Measurements from ENCODE around the gene LARGE1. TPM values are rescaled to one million over a fixed set of nuclear protein-coding genes. Genes with fewer than 3 reads are reported as not detected.

The LARGE1 gene
- total RNA-seq, 1 experiment from 2014 or later = 30.7 TPM

- DNase-seq = no peak
- Histone ChIP-seq H3K36me3 (replicated peaks; ENCODE audit: control insufficient read depth, insufficient read depth, low read length) (no peaks in the 10 kb centered on the region; the same call in 1 of the 2 replicates), H3K27me3 (ENCODE audit: control insufficient read depth, insufficient read depth, low read length) (no peaks in the 10 kb centered on the region), H3K4me3 (ENCODE audit: insufficient read depth, low read depth, low read length) (no peak overlapping the region)
These were observed 239.6 kb downstream of the LARGE1 start for GRCh38 chr22:33680632-33681031.

- DNase-seq = no peak
- H3K36me3 ChIP-seq (replicated peaks; ENCODE audit: control insufficient read depth, insufficient read depth, low read length) = no peaks in the 10 kb centered on the region
- H3K27me3 ChIP-seq (ENCODE audit: control insufficient read depth, insufficient read depth, low read length) = no peaks in the 10 kb centered on the region
- H3K4me3 ChIP-seq (ENCODE audit: insufficient read depth, low read depth, low read length) = no peak overlapping the region
These were observed 241.8 kb downstream of the LARGE1 start for GRCh38 chr22:33678523-33678922.

GRCh38 chr22:33677536-33677935 lies 242.7 kb downstream of the LARGE1 start:
- H3K27me3 ChIP-seq (ENCODE audit: control insufficient read depth, insufficient read depth, low read length) = no peaks in the 10 kb centered on the region
- no peak for DNase-seq
- H3K4me3 ChIP-seq (ENCODE audit: insufficient read depth, low read depth, low read length) = no peak overlapping the region
- H3K36me3 ChIP-seq (replicated peaks; ENCODE audit: control insufficient read depth, insufficient read depth, low read length) = no peaks in the 10 kb centered on the region

- H3K27me3 ChIP-seq (ENCODE audit: control insufficient read depth, insufficient read depth, low read length) = no peaks in the 10 kb centered on the region
- no peak for DNase-seq
- H3K4me3 ChIP-seq (ENCODE audit: insufficient read depth, low read depth, low read length) = no peak overlapping the region
- no peaks in the 10 kb centered on the region for H3K36me3 ChIP-seq (replicated peaks; ENCODE audit: control insufficient read depth, insufficient read depth, low read length)
These were observed 245.9 kb downstream of the LARGE1 start for GRCh38 chr22:33674357-33674756.

- no peak for DNase-seq
- Histone ChIP-seq H3K36me3 (replicated peaks; ENCODE audit: control insufficient read depth, insufficient read depth, low read length) (no peaks in the 10 kb centered on the region), H3K4me3 (ENCODE audit: insufficient read depth, low read depth, low read length) (no peak overlapping the region), H3K27me3 (ENCODE audit: control insufficient read depth, insufficient read depth, low read length) (no peaks in the 10 kb centered on the region)
These were observed 250.5 kb downstream of the LARGE1 start for GRCh38 chr22:33669746-33670145.

GRCh38 chr22:33666961-33667619 lies 253.2 kb downstream of the LARGE1 start:
- peak; percentile 18 for DNase-seq
- H3K4me3 ChIP-seq (ENCODE audit: insufficient read depth, low read depth, low read length) = no peak overlapping the region
- no peaks in the 10 kb centered on the region for H3K36me3 ChIP-seq (replicated peaks; ENCODE audit: control insufficient read depth, insufficient read depth, low read length)
- no peaks in the 10 kb centered on the region for H3K27me3 ChIP-seq (ENCODE audit: control insufficient read depth, insufficient read depth, low read length)

GRCh38 chr22:33666279-33666960 lies 253.9 kb downstream of the LARGE1 start:
- Histone ChIP-seq H3K27me3 (ENCODE audit: control insufficient read depth, insufficient read depth, low read length) (no peaks in the 10 kb centered on the region), H3K36me3 (replicated peaks; ENCODE audit: control insufficient read depth, insufficient read depth, low read length) (no peaks in the 10 kb centered on the region), H3K4me3 (ENCODE audit: insufficient read depth, low read depth, low read length) (no peak overlapping the region)
- DNase-seq = peak; percentile 22

GRCh38 chr22:33659448-33659847 lies 260.8 kb downstream of the LARGE1 start:
- Histone ChIP-seq H3K27me3 (ENCODE audit: control insufficient read depth, insufficient read depth, low read length) (no peaks in the 10 kb centered on the region), H3K36me3 (replicated peaks; ENCODE audit: control insufficient read depth, insufficient read depth, low read length) (no peaks in the 10 kb centered on the region), H3K4me3 (ENCODE audit: insufficient read depth, low read depth, low read length) (no peak overlapping the region)
- no peak for DNase-seq

- H3K27me3 ChIP-seq (ENCODE audit: control insufficient read depth, insufficient read depth, low read length) = no peaks in the 10 kb centered on the region
- no peak overlapping the region for H3K4me3 ChIP-seq (ENCODE audit: insufficient read depth, low read depth, low read length)
- H3K36me3 ChIP-seq (replicated peaks; ENCODE audit: control insufficient read depth, insufficient read depth, low read length) = no peaks in the 10 kb centered on the region
- DNase-seq = no peak
These were observed 261.5 kb downstream of the LARGE1 start for GRCh38 chr22:33658775-33659174.

- DNase-seq = no peak
- Histone ChIP-seq H3K36me3 (replicated peaks; ENCODE audit: control insufficient read depth, insufficient read depth, low read length) (no peaks in the 10 kb centered on the region), H3K4me3 (ENCODE audit: insufficient read depth, low read depth, low read length) (no peak overlapping the region), H3K27me3 (ENCODE audit: control insufficient read depth, insufficient read depth, low read length) (no peaks in the 10 kb centered on the region)
These were observed 262.6 kb downstream of the LARGE1 start for GRCh38 chr22:33657670-33658069.

- Histone ChIP-seq H3K4me3 (ENCODE audit: insufficient read depth, low read depth, low read length) (no peak overlapping the region), H3K27me3 (ENCODE audit: control insufficient read depth, insufficient read depth, low read length) (no peaks in the 10 kb centered on the region), H3K36me3 (replicated peaks; ENCODE audit: control insufficient read depth, insufficient read depth, low read length) (no peaks in the 10 kb centered on the region)
- no peak for DNase-seq
These were observed 263.3 kb downstream of the LARGE1 start for GRCh38 chr22:33656808-33657628.

GRCh38 chr22:33654173-33654895 lies 265.9 kb downstream of the LARGE1 start:
- peak; percentile 13 for DNase-seq

GRCh38 chr22:33653532-33654063 lies 266.7 kb downstream of the LARGE1 start:
- Histone ChIP-seq H3K27me3 (ENCODE audit: control insufficient read depth, insufficient read depth, low read length) (no peaks in the 10 kb centered on the region), H3K36me3 (replicated peaks; ENCODE audit: control insufficient read depth, insufficient read depth, low read length) (no peaks in the 10 kb centered on the region), H3K4me3 (ENCODE audit: insufficient read depth, low read depth, low read length) (no peak overlapping the region)
- DNase-seq = peak; percentile 31

More at GRCh38 chr22:33654173-33654895, 265.9 kb downstream of the LARGE1 start:
- Histone ChIP-seq H3K4me3 (ENCODE audit: insufficient read depth, low read depth, low read length) (no peak overlapping the region), H3K36me3 (replicated peaks; ENCODE audit: control insufficient read depth, insufficient read depth, low read length) (no peaks in the 10 kb centered on the region), H3K27me3 (ENCODE audit: control insufficient read depth, insufficient read depth, low read length) (no peaks in the 10 kb centered on the region)

- no peak for DNase-seq
These were observed 267.7 kb downstream of the LARGE1 start for GRCh38 chr22:33652615-33653014.

More at GRCh38 chr22:33652615-33653014, 267.7 kb downstream of the LARGE1 start:
- H3K4me3 ChIP-seq (ENCODE audit: insufficient read depth, low read depth, low read length) = no peak overlapping the region
- no peaks in the 10 kb centered on the region for H3K27me3 ChIP-seq (ENCODE audit: control insufficient read depth, insufficient read depth, low read length)
- H3K36me3 ChIP-seq (replicated peaks; ENCODE audit: control insufficient read depth, insufficient read depth, low read length) = no peaks in the 10 kb centered on the region

All from H7 (cell line).